A549 (cell line): ENCODE measurements around the gene ADAD2.

Experiments
- BCL3 ChIP-seq: fragments of >200 bp; sonication (Bioruptor Twin); formaldehyde crosslinking; IDR thresholded peaks from 3 replicates; pipeline ENCODE4 v1.6.1; 2016
- CTCF ChIP-seq: fragments of >200 bp; sonication (Bioruptor Twin); formaldehyde crosslinking; IDR thresholded peaks from 3 replicates; pipeline ENCODE4 v1.5.1; 2016
- ELK1 ChIP-seq: fragments of 150-350 bp; IDR thresholded peaks from 2 replicates; pipeline ENCODE4 v1.6.1; 2014; ENCODE audit warnings: low read depth, mild to moderate bottlenecking, low read length
- EP300 ChIP-seq, 2 experiments: fragments of >200 bp; sonication (Bioruptor Twin); formaldehyde crosslinking; IDR thresholded peaks; 2 replicates in 1 of 2; 3 replicates in 1 of 2; pipeline ENCODE4 v1.6.1; 2016 to 2017
- FOSL2 ChIP-seq, 2 experiments: fragments of 450-650 bp in 1 of 2; fragments of >200 bp in 1 of 2; sonication (Bioruptor Twin) in 1 of 2; formaldehyde crosslinking; IDR thresholded peaks; 2 replicates each; pipeline versions ENCODE4 v1.5.0 to v1.6.1; 2016 to 2020; ENCODE audit warnings: mild to moderate bottlenecking in 1 of 2, moderate library complexity in 1 of 2
- HDAC2 ChIP-seq: fragments of 200-600 bp; sonication (generic); IDR thresholded peaks from 2 replicates; pipeline ENCODE4 v1.6.1; 2016
- JUN ChIP-seq, 2 experiments: fragments of >200 bp; sonication (Bioruptor Twin); formaldehyde crosslinking; IDR thresholded peaks; 2 replicates in 1 of 2; 3 replicates in 1 of 2; pipeline ENCODE4 v1.6.1; 2016 to 2017
- PBX3 ChIP-seq: IDR thresholded peaks from 2 replicates; pipeline ENCODE4 v1.6.1; 2012
- PHF8 ChIP-seq: fragments of 200-600 bp; sonication (generic); IDR thresholded peaks from 2 replicates; pipeline ENCODE4 v1.6.1; 2016; ENCODE audit warnings: low read depth, mild to moderate bottlenecking, antibody characterized with exemption, moderate library complexity, borderline replicate concordance
- POLR2A ChIP-seq: IDR thresholded peaks from 2 replicates; pipeline ENCODE4 v1.6.1; 2012; ENCODE audit warnings: mild to moderate bottlenecking, low read length
- POLR2AphosphoS2 ChIP-seq: conservative IDR thresholded peaks from 2 replicates; pipeline ENCODE4 v1.6.1; 2012; ENCODE audit warnings: low read length, improper control_type of control experiment, inconsistent platforms
- RCOR1 ChIP-seq: fragments of 150-350 bp; IDR thresholded peaks from 2 replicates; pipeline ENCODE4 v1.6.1; 2014; ENCODE audit warnings: antibody characterized with exemption, low read length, low read depth
- REST ChIP-seq: fragments of 200-600 bp; sonication (generic); IDR thresholded peaks from 2 replicates; pipeline ENCODE4 v1.6.1; 2016; ENCODE audit warnings: antibody characterized with exemption, mild to moderate bottlenecking, moderate library complexity
- ZFP36 ChIP-seq: fragments of 450-650 bp; IDR thresholded peaks from 2 replicates; pipeline ENCODE4 v1.6.1; 2014; ENCODE audit warnings: borderline replicate concordance; ENCODE audit not compliant: partially characterized antibody

GRCh38 chr16:84191466-84191865 lies 509 bp downstream of the ADAD2 start:
- TF ChIP-seq ZFP36 (no peak), HDAC2 (no peak), POLR2A (no peak), POLR2AphosphoS2 (no peak), CTCF (no peak), PBX3 (no peak), JUN (IDR thresholded peaks at IDR 0.05) (no peak), ELK1 (no peak), BCL3 (no peak), EP300 (IDR thresholded peaks at IDR 0.05) (no peak), FOSL2 (IDR thresholded peaks at IDR 0.05) (no peak), FOSL2 (CRISPR knock-in tag; IDR thresholded peaks at IDR 0.05) (no peak), RCOR1 (no peak), PHF8 (no peak), REST (no peak)
